Cardiac muscle cell (in vitro differentiated cells and primary cell): ENCODE data around the gene TCF15. TPM values are rescaled to one million over a fixed set of nuclear protein-coding genes. Genes with fewer than 3 reads are reported as not detected.
A peak's percentile ranks its signal among the peaks of the same experiment; 100 is the strongest.

Experiments used
- DNase-seq, 2 donors: peaks; one replicate each; pipeline versions ENCODE4 v3.0.0 to v3.0.0-alpha.2; 2010 to 2017; ENCODE audit warnings: low read depth in 1 of 2, low spot score in 1 of 2
- H3K27ac ChIP-seq: fragments of 200-600 bp; sonication (generic); 2 replicates; pipeline ENCODE4 v1.5.1; 2016
- H3K27me3 ChIP-seq: fragments of 200-600 bp; sonication (generic); 2 replicates; pipeline ENCODE4 v1.6.0; 2016; ENCODE audit warnings: control low read depth
- H3K36me3 ChIP-seq: fragments of 200-600 bp; sonication (generic); 2 replicates; pipeline ENCODE4 v1.5.1; 2016; ENCODE audit warnings: control low read depth
- H3K4me1 ChIP-seq: fragments of 200-600 bp; sonication (generic); 2 replicates; pipeline ENCODE4 v1.8.1; 2017; ENCODE audit warnings: low read depth, mild to moderate bottlenecking, mixed run types
- H3K4me3 ChIP-seq: fragments of 200-600 bp; sonication (generic); 2 replicates; pipeline ENCODE4 v1.5.1; 2016; ENCODE audit warnings: mild to moderate bottlenecking
- H3K9me3 ChIP-seq: fragments of 200-600 bp; sonication (generic); 2 replicates; pipeline ENCODE4 v1.5.1; 2017; ENCODE audit warnings: low read depth, mild to moderate bottlenecking, control low read depth
- CTCF ChIP-seq: IDR thresholded peaks from 2 replicates; pipeline ENCODE4 v1.5.1; 2012; ENCODE audit warnings: low read depth, mild to moderate bottlenecking, low read length
- polyA plus RNA-seq: library from polyadenylated mRNA; unstranded; fragments of >200 nt; fragmentation: Nextera tagmentation; extraction: Ambion mirVana; gene quantifications from 2 replicates; pipeline ENCODE4 v1.2.1, GENCODE V29; 2016
- total RNA-seq: library from RNA; depleted of rRNA; stranded (reverse); fragments of >200 nt; gene quantifications from 2 replicates; pipeline ENCODE4 v1.2.3, GENCODE V29; 2016

TCF15 gene
- total and polyA plus RNA-seq, 2 experiments from 2014 or later: 0.86 to 2.4 TPM

GRCh38 chr20:653590-654416, 43.7 kb upstream of the TCF15 start:
- Histone ChIP-seq H3K9me3 (no peaks in the 10 kb centered on the region), H3K4me3 (peak overlapping the region; percentile 33), H3K27ac (no peak overlapping the region), H3K27me3 (no peaks in the 10 kb centered on the region), H3K36me3 (peaks cover 5% of the 10 kb centered on the region), H3K4me1 (peaks cover 13% of the 10 kb centered on the region)
- TF ChIP-seq CTCF: no peak
- no peak for DNase-seq

GRCh38 chr20:653110-653589, 43.0 kb upstream of the TCF15 start, which contains the start of gene SRXN1:
SRXN1 (minus strand) TSS chr20:653200; CDS start chr20:653185, 15 bp downstream.
- DNase-seq: peak; percentile 93 to 96
- H3K36me3 ChIP-seq: peaks cover 9% of the 10 kb centered on the region
- H3K4me3 ChIP-seq: peak within 1 kb of the TSS; percentile 33
- H3K4me1 ChIP-seq: peaks cover 13% of the 10 kb centered on the region
- peak within 1 kb of the TSS; percentile 93 for H3K27ac ChIP-seq
- no peaks in the 10 kb centered on the region for H3K9me3 ChIP-seq
- TF ChIP-seq CTCF: peak; percentile 40
- no peaks in the 10 kb centered on the region for H3K27me3 ChIP-seq

- H3K36me3 ChIP-seq: peaks cover 14% of the 10 kb centered on the region
- no peaks in the 10 kb centered on the region for H3K27me3 ChIP-seq
- peak in 1 of 2 donors; percentile 60 for DNase-seq
- H3K9me3 ChIP-seq: no peaks in the 10 kb centered on the region
- TF ChIP-seq CTCF: no peak
- peak overlapping the region; percentile 93 for H3K27ac ChIP-seq
- peaks cover 13% of the 10 kb centered on the region for H3K4me1 ChIP-seq
- peak overlapping the region; percentile 33 for H3K4me3 ChIP-seq
Observed at GRCh38 chr20:652615-653109, 42.6 kb upstream of the TCF15 start.

GRCh38 chr20:651713-652614, 41.9 kb upstream of the TCF15 start:
- H3K4me1 ChIP-seq: peaks cover 13% of the 10 kb centered on the region
- no peaks in the 10 kb centered on the region for H3K9me3 ChIP-seq
- no peaks in the 10 kb centered on the region for H3K27me3 ChIP-seq
- peak overlapping the region; percentile 93 for H3K27ac ChIP-seq
- H3K4me3 ChIP-seq: peak overlapping the region; percentile 33
- H3K36me3 ChIP-seq: peaks cover 16% of the 10 kb centered on the region
- TF ChIP-seq CTCF: no peak
- DNase-seq: peak in 1 of 2 donors; percentile 56

GRCh38 chr20:650954-651353, 40.8 kb upstream of the TCF15 start:
- TF ChIP-seq CTCF: peak; percentile 10
- no peaks in the 10 kb centered on the region for H3K9me3 ChIP-seq
- DNase-seq: peak in 1 of 2 donors; percentile 35

More at GRCh38 chr20:650954-651353, 40.8 kb upstream of the TCF15 start:
- peaks cover 3% of the 10 kb centered on the region for H3K4me1 ChIP-seq
- peaks cover 16% of the 10 kb centered on the region for H3K36me3 ChIP-seq
- no peak overlapping the region for H3K4me3 ChIP-seq
- H3K27me3 ChIP-seq: no peaks in the 10 kb centered on the region
- H3K27ac ChIP-seq: no peak overlapping the region
